Mesothelial cell of epicardium (in vitro differentiated cells): ENCODE measurements around the gene OR8B4. TPM values are rescaled to one million over a fixed set of nuclear protein-coding genes. Genes with fewer than 3 reads are reported as not detected.
A peak's percentile ranks its signal among the peaks of the same experiment; 100 is the strongest.

Source experiments
- DNase-seq, 2 experiments: peaks; one replicate each; pipeline ENCODE4 v3.0.0; 2021; ENCODE audit warnings: low spot score in 2 of 2; ENCODE audit not compliant: unreplicated experiment in 2 of 2
- H3K27ac Mint-ChIP-seq: 2 replicates; pipeline ENCODE4 v1.8.0; 2021; ENCODE audit warnings: mixed read lengths
- H3K27me3 Mint-ChIP-seq: 2 replicates; pipeline ENCODE4 v1.8.0; 2021; ENCODE audit warnings: low read depth, mixed read lengths
- H3K36me3 Mint-ChIP-seq: 2 replicates; pipeline ENCODE4 v1.8.0; 2021; ENCODE audit warnings: mixed read lengths
- H3K4me1 Mint-ChIP-seq: 2 replicates; pipeline ENCODE4 v1.8.0; 2021; ENCODE audit warnings: mixed read lengths
- H3K4me3 Mint-ChIP-seq: 2 replicates; pipeline ENCODE4 v1.8.0; 2021; ENCODE audit warnings: mild to moderate bottlenecking, moderate library complexity, mixed read lengths
- H3K9me3 Mint-ChIP-seq: 2 replicates; pipeline ENCODE4 v1.8.0; 2021; ENCODE audit warnings: mixed read lengths
- CTCF ChIP-seq: fragments of 200-600 bp; sonication (generic); IDR thresholded peaks from one replicate; pipeline ENCODE4 v1.5.0; 2021; ENCODE audit warnings: antibody characterized with exemption; ENCODE audit not compliant: unreplicated experiment
- total RNA-seq: library from RNA; stranded (reverse); gene quantifications from 3 replicates; pipeline ENCODE4 v1.2.1, GENCODE V29; 2021

Gene OR8B4
- total RNA-seq, 1 donor from 2014 or later: not detected

GRCh38 chr11:124440608-124441007, 15.9 kb upstream of the OR8B4 start:
- Mint-ChIP-seq H3K4me3 (no peak overlapping the region), H3K36me3 (no peaks in the 10 kb centered on the region), H3K27ac (no peak overlapping the region), H3K4me1 (no peaks in the 10 kb centered on the region), H3K9me3 (no peaks in the 10 kb centered on the region), H3K27me3 (peaks cover 47% of the 10 kb centered on the region)
- no peak for DNase-seq
- no peak for TF ChIP-seq CTCF

- DNase-seq: no peak
- Mint-ChIP-seq H3K27ac (no peak overlapping the region), H3K4me1 (no peaks in the 10 kb centered on the region), H3K36me3 (no peaks in the 10 kb centered on the region), H3K9me3 (peaks cover 2% of the 10 kb centered on the region), H3K4me3 (no peak overlapping the region), H3K27me3 (peaks cover 52% of the 10 kb centered on the region)
- no peak for TF ChIP-seq CTCF
Measured at GRCh38 chr11:124434699-124435098, 10.0 kb upstream of the OR8B4 start.

GRCh38 chr11:124429599-124429998, 4.9 kb upstream of the OR8B4 start:
- Mint-ChIP-seq H3K36me3 (no peaks in the 10 kb centered on the region), H3K27ac (no peak overlapping the region), H3K27me3 (peaks cover 17% of the 10 kb centered on the region), H3K9me3 (peaks cover 17% of the 10 kb centered on the region), H3K4me1 (no peaks in the 10 kb centered on the region), H3K4me3 (no peak overlapping the region)
- TF ChIP-seq CTCF: no peak
- no peak for DNase-seq

GRCh38 chr11:124421043-124421442, 3.6 kb downstream of the OR8B4 start:
- peaks cover 56% of the 10 kb centered on the region for H3K27me3 Mint-ChIP-seq

GRCh38 chr11:124415356-124415923, 9.2 kb downstream of the OR8B4 start:
- TF ChIP-seq CTCF: peak; percentile 65
- H3K27me3 Mint-ChIP-seq: peaks cover 50% of the 10 kb centered on the region
- H3K4me3 Mint-ChIP-seq: no peak overlapping the region
- H3K4me1 Mint-ChIP-seq: no peaks in the 10 kb centered on the region
- no peak for DNase-seq
- H3K36me3 Mint-ChIP-seq: no peaks in the 10 kb centered on the region
- H3K9me3 Mint-ChIP-seq: no peaks in the 10 kb centered on the region
- no peak overlapping the region for H3K27ac Mint-ChIP-seq

More at GRCh38 chr11:124421043-124421442, 3.6 kb downstream of the OR8B4 start:
- Mint-ChIP-seq H3K4me1 (no peaks in the 10 kb centered on the region), H3K9me3 (no peaks in the 10 kb centered on the region), H3K27ac (no peak overlapping the region), H3K36me3 (no peaks in the 10 kb centered on the region), H3K4me3 (no peak overlapping the region)
- TF ChIP-seq CTCF: no peak
- no peak for DNase-seq

- Mint-ChIP-seq H3K36me3 (no peaks in the 10 kb centered on the region), H3K9me3 (no peaks in the 10 kb centered on the region), H3K27ac (no peak overlapping the region), H3K4me3 (no peak overlapping the region), H3K4me1 (no peaks in the 10 kb centered on the region), H3K27me3 (peaks cover 65% of the 10 kb centered on the region)
- TF ChIP-seq CTCF: no peak
- DNase-seq: no peak
Measured at GRCh38 chr11:124409906-124410305, 14.8 kb downstream of the OR8B4 start.
